A549 treated with dexamethasone at 1 μM for 4 hours (cell line): ENCODE measurements around the gene BAG3. TPM values are rescaled to one million over a fixed set of nuclear protein-coding genes. Genes with fewer than 3 reads are reported as not detected.

Experiments
- total RNA-seq: library from RNA; stranded (reverse); fragments of 200-300 nt; extraction: Qiagen RNA extraction; gene quantifications from 5 replicates; pipeline ENCODE4 v1.2.3, GENCODE V29; 2022

Gene BAG3
- total RNA-seq, result 212 to 309 TPM (median 305 TPM) in 5 replicates

DNA sequence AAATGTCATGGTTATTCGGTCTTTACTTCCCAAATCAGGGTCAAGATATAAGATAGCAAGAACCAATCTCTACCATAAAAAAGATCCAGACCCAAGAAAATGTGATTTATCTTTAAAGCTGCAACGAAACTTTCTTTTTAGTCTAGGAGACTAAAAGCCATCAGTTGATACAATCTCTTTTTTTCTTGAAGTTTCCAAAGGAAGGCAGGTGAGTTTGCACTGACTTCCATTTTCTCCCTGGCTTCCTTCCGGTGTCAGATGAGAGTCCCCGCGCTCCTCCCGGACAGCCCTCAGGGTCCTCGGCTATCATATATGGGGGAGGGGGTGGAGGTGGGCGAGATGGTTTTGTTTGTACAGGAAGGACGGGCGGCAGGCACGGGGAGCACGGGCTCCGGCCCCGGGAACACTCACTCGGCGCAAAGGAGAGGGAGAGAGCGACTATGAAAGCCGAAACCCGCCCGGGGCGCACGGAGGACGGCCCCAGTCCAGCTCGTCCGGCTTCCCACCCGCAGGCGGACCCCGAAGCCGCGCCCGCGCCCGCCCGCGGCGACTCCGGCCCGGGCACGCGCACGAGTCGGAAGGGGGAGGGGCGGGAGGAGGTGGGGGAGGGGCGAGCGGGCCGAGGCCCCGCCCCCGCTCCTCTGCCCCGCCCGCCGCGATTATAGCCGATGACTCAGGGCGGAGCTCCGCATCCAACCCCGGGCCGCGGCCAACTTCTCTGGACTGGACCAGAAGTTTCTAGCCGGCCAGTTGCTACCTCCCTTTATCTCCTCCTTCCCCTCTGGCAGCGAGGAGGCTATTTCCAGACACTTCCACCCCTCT, at the start of gene BAG3:
BAG3 (plus strand) TSS at position 689 of the 822 bp plus-strand sequence. CDS start 296 bp downstream, outside the sequence.

DNA sequence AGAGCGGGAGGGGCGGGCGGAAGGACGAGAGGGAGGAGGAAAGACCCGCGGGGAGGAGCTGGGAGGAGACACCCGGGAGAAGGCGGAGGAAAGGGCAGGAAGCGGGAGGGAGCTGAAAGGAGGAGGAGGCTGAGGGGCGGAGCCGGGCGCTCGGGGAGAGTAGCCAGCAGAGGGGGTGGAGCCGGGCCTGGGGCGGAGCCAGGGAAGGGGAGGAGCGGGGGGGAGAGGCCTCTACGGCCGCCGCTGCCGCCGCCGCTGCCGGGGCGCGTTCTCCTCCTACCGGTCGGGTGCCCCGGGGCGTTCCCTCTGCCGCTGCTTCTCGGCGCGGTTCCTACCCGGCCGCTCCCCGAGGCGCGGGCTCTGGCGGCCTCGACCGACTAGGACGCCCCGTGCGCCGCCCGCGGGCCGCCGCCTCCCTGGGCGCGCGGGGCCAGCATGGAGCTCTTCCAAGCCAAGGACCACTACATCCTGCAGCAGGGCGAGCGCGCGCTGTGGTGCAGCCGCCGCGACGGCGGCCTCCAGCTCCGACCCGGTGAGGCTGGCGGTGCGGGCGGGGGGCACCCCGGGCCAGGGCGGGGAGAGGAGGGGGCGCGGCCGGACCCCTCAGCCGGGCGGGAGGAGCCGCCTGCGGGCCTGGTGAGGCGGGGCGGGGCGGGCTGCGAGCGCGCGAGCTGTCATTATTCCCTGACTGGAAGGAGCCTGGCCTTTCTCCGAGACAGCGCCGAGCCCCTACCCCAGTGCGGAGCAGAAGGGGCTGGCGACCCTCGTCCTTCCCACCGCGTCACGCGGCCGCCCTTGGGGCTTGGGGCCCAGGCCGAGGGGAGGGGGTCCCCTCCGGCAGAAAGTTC, 74.9 kb downstream of the BAG3 start, which contains the start of gene INPP5F:
INPP5F (plus strand) TSS at position 223 of the 848 bp plus-strand sequence; CDS start at position 436, 213 bp downstream.

Other genes with a start within 250 kb of the BAG3 start
- 46.9 to 54.2 TPM (median 50.6 TPM) in 5 replicates for gene RGS10, start 108.7 kb upstream of the BAG3 start, total RNA-seq
- 87.9 to 95.9 TPM (median 90.9 TPM) in 5 replicates for gene TIAL1, start 54.4 kb upstream of the BAG3 start, total RNA-seq
- gene INPP5F, start 74.7 kb downstream of the BAG3 start, total RNA-seq, result 8.6 to 11.4 TPM (median 10.3 TPM) in 5 replicates
- 79.6 to 93.1 TPM (median 91.7 TPM) in 5 replicates for gene MCMBP, start 221.5 kb downstream of the BAG3 start, total RNA-seq
- 54.3 to 71.4 TPM (median 67.0 TPM) in 5 replicates for gene SEC23IP, start 241.3 kb downstream of the BAG3 start, total RNA-seq